ACC112 (cell line): Measurements from ENCODE around the gene BAZ1B.
"Not testable (repeated sequence)": the region's sequence is repeated elsewhere in the genome, so short reads cannot be mapped to it uniquely, and the experiment has no call there.

Experiments used
- H2AFZ ChIP-seq: fragments of 200-600 bp; sonication (generic); one replicate; pipeline ENCODE4 v1.6.0; 2017; ENCODE audit warnings: antibody characterized with exemption, low read length; ENCODE audit not compliant: unreplicated experiment
- H3K27ac ChIP-seq: fragments of 200-600 bp; sonication (generic); 2 replicates; pipeline ENCODE4 v1.5.1; 2014; ENCODE audit warnings: low read depth, mild to moderate bottlenecking, antibody characterized with exemption, low read length, moderate library complexity
- H3K27me3 ChIP-seq: fragments of 200-600 bp; sonication (generic); 2 replicates; pipeline ENCODE4 v1.6.1; 2014; ENCODE audit warnings: mild to moderate bottlenecking, antibody characterized with exemption, low read length, moderate library complexity, mixed read lengths; ENCODE audit not compliant: insufficient read depth
- H3K36me3 ChIP-seq: fragments of 200-600 bp; sonication (generic); 2 replicates; pipeline ENCODE4 v1.6.1; 2016; ENCODE audit warnings: mild to moderate bottlenecking, antibody characterized with exemption, low read length, moderate library complexity, mixed read lengths; ENCODE audit not compliant: insufficient read depth
- H3K4me1 ChIP-seq: fragments of 200-600 bp; sonication (generic); one replicate; pipeline ENCODE4 v1.6.1; 2016; ENCODE audit warnings: low read length, mixed read lengths; ENCODE audit not compliant: insufficient read depth, unreplicated experiment, control insufficient read depth
- H3K4me3 ChIP-seq: fragments of 200-600 bp; sonication (generic); 2 replicates; pipeline ENCODE4 v1.5.1; 2014; ENCODE audit warnings: mild to moderate bottlenecking, low read depth, low read length
- H3K79me2 ChIP-seq: fragments of 200-600 bp; sonication (generic); one replicate; pipeline ENCODE4 v1.6.0; 2016; ENCODE audit warnings: low read length; ENCODE audit not compliant: control insufficient read depth, unreplicated experiment, insufficient read depth

BAZ1B gene

DNA sequence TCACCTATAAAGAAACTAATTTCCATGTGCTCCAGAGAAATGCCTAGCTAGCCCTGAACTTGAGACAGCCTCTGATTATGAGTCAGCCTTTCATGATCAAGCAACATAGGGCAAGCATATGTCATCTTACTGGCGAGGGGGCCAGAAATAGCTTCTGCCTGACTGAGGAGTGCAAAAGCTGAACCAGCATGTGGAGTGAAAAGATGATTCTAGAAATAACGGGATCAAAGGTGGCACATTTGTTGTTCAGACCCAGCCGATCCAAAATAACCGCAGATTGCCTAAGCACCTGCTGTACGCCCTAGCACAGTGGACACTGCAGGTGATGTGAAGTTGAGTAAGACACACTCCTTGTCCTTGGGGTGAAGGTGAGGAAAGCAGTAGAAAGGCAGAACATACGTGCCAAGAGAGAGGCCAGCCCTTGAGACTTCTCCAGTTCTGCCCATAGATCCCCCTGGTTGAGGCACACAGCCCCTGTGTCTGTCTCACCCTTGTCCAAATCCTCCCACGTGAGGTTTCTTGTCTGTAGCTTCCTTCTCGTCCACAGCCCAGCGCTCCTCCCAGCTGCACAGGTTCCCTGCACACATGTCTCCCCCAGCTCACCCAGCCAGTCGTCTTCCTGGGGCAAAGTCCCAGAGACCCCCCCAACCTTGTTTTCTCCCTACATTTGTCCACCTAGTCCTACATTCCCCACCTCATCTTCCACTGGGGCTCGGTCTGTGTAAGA is 38.2 kb upstream of the BAZ1B start:
- Histone ChIP-seq H3K27me3 (no peaks in the 10 kb centered on the region), H3K4me3 (no peak overlapping the region), H3K4me1 (peaks cover 22% of the 10 kb centered on the region), H3K27ac (no peak overlapping the region), H3K79me2 (peaks cover 17% of the 10 kb centered on the region), H2AFZ (no peak overlapping the region), H3K36me3 (no peaks in the 10 kb centered on the region)

- peak within 1 kb of the TSS; percentile 92 for H2AFZ ChIP-seq
- H3K4me1 ChIP-seq = peaks cover 25% of the 10 kb centered on the region
- no peaks in the 10 kb centered on the region for H3K36me3 ChIP-seq
- H3K79me2 ChIP-seq = peaks cover 41% of the 10 kb centered on the region
- no peaks in the 10 kb centered on the region for H3K27me3 ChIP-seq
- peak within 1 kb of the TSS; percentile 99 for H3K27ac ChIP-seq
- peak within 1 kb of the TSS; percentile 91 for H3K4me3 ChIP-seq
Observed at GRCh38 chr7:73557397-73558257, 35.5 kb upstream of the BAZ1B start, which contains the start of gene BCL7B. Gene BCL7B, minus strand, starts transcription at chr7:73557690. Its CDS starts 112 bp downstream, at chr7:73557578.

DNA sequence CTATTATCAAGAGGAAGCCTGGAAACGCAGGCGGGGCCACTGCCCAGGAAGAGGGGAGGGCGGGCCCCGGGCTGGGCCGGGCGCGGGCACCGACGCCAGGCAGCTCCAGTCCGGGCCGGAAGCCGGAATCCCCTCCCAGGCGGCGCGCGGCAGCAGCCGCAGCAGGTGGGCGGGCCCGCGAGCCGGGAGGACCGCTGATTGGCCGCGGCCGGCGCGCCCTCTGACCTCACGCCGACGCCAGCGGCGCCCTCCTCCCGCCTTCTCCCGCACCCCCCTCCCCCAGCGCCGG is 35.0 kb upstream of the BAZ1B start:
- H3K79me2 ChIP-seq = peaks cover 47% of the 10 kb centered on the region
- H3K4me3 ChIP-seq = peak overlapping the region; percentile 91
- H3K27me3 ChIP-seq = no peaks in the 10 kb centered on the region
- peak overlapping the region; percentile 79 for H2AFZ ChIP-seq
- H3K36me3 ChIP-seq = no peaks in the 10 kb centered on the region; the same call in 1 of the 2 replicates
- H3K4me1 ChIP-seq = peaks cover 25% of the 10 kb centered on the region
- H3K27ac ChIP-seq = peak overlapping the region; percentile 99

GRCh38 chr7:73556208-73557107 is 34.4 kb upstream of the BAZ1B start:
- Histone ChIP-seq H3K79me2 (peaks cover 48% of the 10 kb centered on the region), H3K27me3 (no peaks in the 10 kb centered on the region), H3K4me3 (peak overlapping the region; percentile 91), H2AFZ (peak overlapping the region; percentile 53), H3K36me3 (no peaks in the 10 kb centered on the region; the same call in 1 of the 2 replicates), H3K4me1 (peaks cover 25% of the 10 kb centered on the region), H3K27ac (peak overlapping the region; percentile 31; the same call in 1 of the 2 replicates)

DNA sequence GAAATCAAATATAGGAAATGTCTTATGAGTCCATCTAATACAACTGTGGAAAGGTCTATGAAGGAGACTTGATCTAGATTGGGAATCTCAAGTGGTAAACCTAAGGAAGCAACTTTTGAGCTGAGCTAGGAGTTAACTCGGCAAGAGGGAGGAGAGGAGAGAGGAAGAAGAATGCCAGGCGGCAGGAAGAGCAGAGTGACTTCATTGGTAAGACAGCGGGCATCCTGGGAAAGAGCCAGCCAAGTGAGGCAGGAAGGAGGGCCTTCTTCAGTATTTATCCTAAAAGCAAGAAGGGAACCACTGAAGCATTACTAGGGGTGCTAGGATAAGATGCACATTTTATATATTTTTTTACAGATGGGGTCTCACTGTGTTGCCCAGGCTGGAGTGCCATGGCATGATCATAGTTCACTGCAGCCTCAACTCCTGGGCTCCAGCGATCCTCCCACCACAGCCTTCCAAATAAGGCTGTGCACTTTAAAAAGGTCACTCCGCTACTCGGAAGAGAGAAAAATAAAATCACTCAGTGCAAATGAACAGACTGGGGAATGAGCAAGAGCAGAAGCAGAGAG is 33.4 kb upstream of the BAZ1B start:
- peaks cover 24% of the 10 kb centered on the region for H3K4me1 ChIP-seq
- peak overlapping the region; percentile 91 for H3K4me3 ChIP-seq
- H3K27me3 ChIP-seq = no peaks in the 10 kb centered on the region
- H3K36me3 ChIP-seq = no peaks in the 10 kb centered on the region; the same call in 1 of the 2 replicates
- H3K27ac ChIP-seq = no peak overlapping the region
- no peak overlapping the region for H2AFZ ChIP-seq
- H3K79me2 ChIP-seq = peaks cover 52% of the 10 kb centered on the region

DNA sequence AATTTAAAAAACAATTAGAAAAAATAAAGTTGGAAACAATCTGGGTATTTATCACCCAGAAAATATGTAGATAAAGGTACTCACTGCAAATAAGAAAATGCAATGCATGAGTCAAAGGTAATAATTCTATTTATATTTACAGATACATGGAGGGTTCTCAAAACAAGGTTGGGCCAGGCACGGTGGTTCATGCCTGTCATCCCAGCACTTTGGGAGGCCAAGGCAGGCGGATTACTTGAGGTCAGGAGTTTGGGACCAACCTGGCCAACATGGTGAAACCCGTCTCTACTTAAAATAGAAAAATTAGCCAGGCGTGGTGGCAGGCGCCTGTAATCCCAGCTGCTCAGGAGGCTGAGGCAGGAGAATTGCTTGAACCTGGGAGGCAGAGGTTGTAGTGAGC is 28.0 kb upstream of the BAZ1B start:
- not testable (repeated sequence) for H3K4me3 ChIP-seq, H3K27me3 ChIP-seq, H3K27ac ChIP-seq, H2AFZ ChIP-seq, H3K36me3 ChIP-seq, H3K4me1 ChIP-seq
- peaks cover 67% of the 10 kb centered on the region for H3K79me2 ChIP-seq

- no peaks in the 10 kb centered on the region; the same call in 1 of the 2 replicates for H3K36me3 ChIP-seq
- peaks cover 3% of the 10 kb centered on the region for H3K4me1 ChIP-seq
- no peak overlapping the region for H2AFZ ChIP-seq
- no peaks in the 10 kb centered on the region for H3K27me3 ChIP-seq
- no peak overlapping the region for H3K4me3 ChIP-seq
- no peak overlapping the region for H3K27ac ChIP-seq
- H3K79me2 ChIP-seq = peaks cover 62% of the 10 kb centered on the region
Observed at GRCh38 chr7:73549176-73549575, 27.1 kb upstream of the BAZ1B start.

DNA sequence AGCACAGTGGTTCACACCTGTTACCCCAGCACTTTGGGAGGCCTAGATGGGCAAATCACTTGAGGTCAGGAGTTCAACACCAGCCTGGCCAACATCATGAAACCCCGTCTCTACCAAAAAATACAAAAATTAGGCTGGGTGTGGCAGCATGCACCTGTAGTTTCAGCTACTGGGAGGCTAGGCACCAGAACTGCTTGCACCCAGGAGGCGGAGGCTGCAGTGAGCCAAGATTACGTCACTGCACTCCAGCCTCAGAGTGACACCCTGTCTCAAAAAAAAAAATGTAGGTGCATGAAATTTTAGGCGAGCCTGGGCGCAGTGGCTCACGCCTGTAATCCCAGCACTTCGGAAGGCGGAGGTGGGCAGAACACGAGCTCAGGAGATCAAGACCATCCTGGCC is 25.7 kb upstream of the BAZ1B start:
- Histone ChIP-seq H3K4me3 (no peak overlapping the region), H3K79me2 (peaks cover 57% of the 10 kb centered on the region), H3K4me1 (peaks cover 3% of the 10 kb centered on the region), H3K27ac (no peak overlapping the region), H3K36me3 (peaks cover 2% of the 10 kb centered on the region; the same call in 1 of the 2 replicates), H3K27me3 (no peaks in the 10 kb centered on the region), H2AFZ (no peak overlapping the region)

DNA sequence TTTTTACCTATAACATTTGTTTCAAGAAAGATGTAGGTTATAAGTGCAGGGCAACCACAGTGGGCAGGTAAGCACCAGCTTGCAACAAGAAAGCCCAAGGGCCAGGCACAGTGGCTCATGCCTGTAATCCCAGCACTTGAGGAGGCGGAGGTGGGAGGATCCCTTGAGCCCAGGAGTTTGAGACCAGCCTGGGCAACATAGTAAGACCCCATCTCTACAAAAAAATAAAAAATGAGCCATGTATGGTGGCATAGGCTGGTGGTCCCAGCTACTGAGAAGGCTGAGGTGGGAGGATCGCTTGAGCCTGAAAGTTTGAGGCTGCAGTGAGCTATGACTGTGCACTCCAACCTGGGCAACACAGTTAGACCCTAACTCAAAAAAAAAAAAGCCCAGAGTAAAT is 22.6 kb upstream of the BAZ1B start:
- Histone ChIP-seq H3K4me1 (peaks cover 3% of the 10 kb centered on the region), H3K36me3 (peaks cover 17% of the 10 kb centered on the region), H3K27ac (no peak overlapping the region), H3K27me3 (no peaks in the 10 kb centered on the region), H3K79me2 (peaks cover 42% of the 10 kb centered on the region), H3K4me3 (no peak overlapping the region), H2AFZ (no peak overlapping the region)

GRCh38 chr7:73541722-73542121 is 19.6 kb upstream of the BAZ1B start:
- Histone ChIP-seq H3K27ac (no peak overlapping the region), H2AFZ (no peak overlapping the region), H3K36me3 (peaks cover 26% of the 10 kb centered on the region), H3K4me3 (no peak overlapping the region), H3K27me3 (no peaks in the 10 kb centered on the region), H3K79me2 (peaks cover 24% of the 10 kb centered on the region), H3K4me1 (peaks cover 3% of the 10 kb centered on the region)
